CD4-positive, alpha-beta T cell treated with Interleukin-15 for 1 hour (primary cell): ENCODE data around the gene ZFP28.
A peak's percentile ranks its signal among the peaks of the same experiment; 100 is the strongest.

Experiments used
- DNase-seq: peaks from one replicate; pipeline ENCODE4 v3.0.0-alpha.2; 2020

ZFP28 gene

GRCh38 chr19:56538761-56539263 is at the start of gene ZFP28:
ZFP28 (plus strand) TSS chr19:56538948; CDS start chr19:56539019, 71 bp downstream.
- no peak for DNase-seq

- no peak for DNase-seq
These were observed 47.3 kb upstream of the ZFP28 start for GRCh38 chr19:56491399-56491798.

- DNase-seq, result no peak
These were observed 34.2 kb upstream of the ZFP28 start for GRCh38 chr19:56504581-56504980.

- peak; percentile 95 for DNase-seq
These were observed 31.1 kb upstream of the ZFP28 start, which contains the start of gene ZNF471 for GRCh38 chr19:56507446-56508289. ZNF471 (plus strand) TSS chr19:56507855; CDS start chr19:56511572, 3,717 bp downstream.

GRCh38 chr19:56508290-56508778 is 30.4 kb upstream of the ZFP28 start:
- no peak for DNase-seq

- no peak for DNase-seq
These were observed 13.4 kb upstream of the ZFP28 start for GRCh38 chr19:56525214-56525860.

GRCh38 chr19:56537442-56537841 is 1.3 kb upstream of the ZFP28 start:
- no peak for DNase-seq

GRCh38 chr19:56538254-56538760 is 441 bp upstream of the ZFP28 start:
- DNase-seq, result peak; percentile 92

GRCh38 chr19:56543776-56544175 is 5.0 kb downstream of the ZFP28 start:
- DNase-seq, result no peak

GRCh38 chr19:56547535-56547934 is 8.8 kb downstream of the ZFP28 start:
- no peak for DNase-seq

GRCh38 chr19:56554272-56554869 is 15.6 kb downstream of the ZFP28 start:
- no peak for DNase-seq

- no peak for DNase-seq
These were observed 24.0 kb downstream of the ZFP28 start for GRCh38 chr19:56562766-56563165.

GRCh38 chr19:56566904-56567273 is 28.1 kb downstream of the ZFP28 start:
- peak; percentile 17 for DNase-seq

- peak; percentile 88 for DNase-seq
These were observed 28.7 kb downstream of the ZFP28 start, which contains the start of gene ZNF470 for GRCh38 chr19:56567274-56568120. ZNF470 (plus strand) TSS chr19:56567468; CDS start chr19:56570312, 2,844 bp downstream.

GRCh38 chr19:56572589-56572988 is 33.8 kb downstream of the ZFP28 start:
- no peak for DNase-seq

GRCh38 chr19:56573914-56574313 is 35.2 kb downstream of the ZFP28 start:
- DNase-seq, result no peak

GRCh38 chr19:56577719-56578602 is 39.2 kb downstream of the ZFP28 start:
- no peak for DNase-seq

GRCh38 chr19:56594446-56594782 is 55.7 kb downstream of the ZFP28 start:
- DNase-seq, result no peak

- DNase-seq, result peak; percentile 88
These were observed 56.2 kb downstream of the ZFP28 start, which contains the start of gene ZNF71 for GRCh38 chr19:56594783-56595547. ZNF71 (plus strand) TSS chr19:56595302; CDS start chr19:56601559, 6,257 bp downstream.

- DNase-seq, result no peak
These were observed 56.8 kb downstream of the ZFP28 start for GRCh38 chr19:56595548-56595899.
